NCI-H2171 (cell line): ENCODE measurements around the gene PLS3.

Experiments
- DNase-seq: peaks from one replicate; lab custom pipeline; 2025; lab: John Stamatoyannopoulos, UW

Gene PLS3

GRCh38 chrX:115571712-115572111 lies 10.7 kb downstream of the PLS3 start:
- no peak for DNase-seq

- DNase-seq, result no peak
These were observed 12.2 kb downstream of the PLS3 start for GRCh38 chrX:115573185-115573584.

- DNase-seq, result no peak
These were observed 15.7 kb downstream of the PLS3 start for GRCh38 chrX:115576676-115577075.

DNA sequence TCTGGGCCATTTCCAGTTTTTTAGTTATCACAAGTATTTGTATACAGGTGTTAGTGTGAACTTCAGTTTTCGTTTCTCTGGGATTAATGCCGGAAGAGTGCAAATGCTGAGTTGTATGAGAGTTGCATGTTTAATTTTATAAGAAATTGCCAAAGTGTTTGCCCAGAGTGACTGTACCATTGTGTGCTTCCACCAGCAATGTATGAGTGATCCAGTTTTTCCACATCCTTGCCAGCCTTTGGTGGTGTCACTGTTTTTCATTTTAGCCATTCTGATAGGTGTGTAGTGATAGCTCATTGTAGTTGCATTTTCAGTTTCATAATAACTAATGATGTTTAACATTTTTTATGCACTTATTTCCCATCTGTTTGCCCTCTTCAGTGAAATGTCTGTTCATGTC lies 18.4 kb downstream of the PLS3 start:
- DNase-seq, result no peak

DNA sequence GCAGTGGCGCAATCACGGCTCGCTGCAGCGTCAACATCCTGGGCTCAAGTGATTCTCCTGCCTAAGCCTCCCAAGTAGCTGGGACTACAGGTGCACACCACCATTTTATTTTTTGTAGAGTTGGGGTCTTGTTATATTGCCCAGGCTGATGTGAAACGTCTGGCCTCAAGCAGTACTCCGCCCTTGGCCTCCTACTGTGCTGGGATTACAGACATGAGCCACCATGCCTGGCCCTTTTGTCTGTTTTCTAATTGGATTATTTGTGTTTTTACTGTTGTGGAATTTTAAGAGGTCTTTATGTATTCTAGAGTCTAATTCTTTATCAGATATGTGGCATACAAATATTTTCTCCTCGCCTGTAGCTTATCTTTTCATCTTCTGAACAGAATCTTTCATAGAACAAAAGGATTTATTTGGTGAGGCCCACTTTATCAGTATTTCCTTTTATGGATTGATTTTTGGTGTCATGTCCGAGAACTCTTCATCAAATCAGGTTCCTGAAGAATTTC lies 18.9 kb downstream of the PLS3 start:
- DNase-seq, result no peak

- no peak for DNase-seq
These were observed 21.0 kb downstream of the PLS3 start for GRCh38 chrX:115581759-115582615.

DNA sequence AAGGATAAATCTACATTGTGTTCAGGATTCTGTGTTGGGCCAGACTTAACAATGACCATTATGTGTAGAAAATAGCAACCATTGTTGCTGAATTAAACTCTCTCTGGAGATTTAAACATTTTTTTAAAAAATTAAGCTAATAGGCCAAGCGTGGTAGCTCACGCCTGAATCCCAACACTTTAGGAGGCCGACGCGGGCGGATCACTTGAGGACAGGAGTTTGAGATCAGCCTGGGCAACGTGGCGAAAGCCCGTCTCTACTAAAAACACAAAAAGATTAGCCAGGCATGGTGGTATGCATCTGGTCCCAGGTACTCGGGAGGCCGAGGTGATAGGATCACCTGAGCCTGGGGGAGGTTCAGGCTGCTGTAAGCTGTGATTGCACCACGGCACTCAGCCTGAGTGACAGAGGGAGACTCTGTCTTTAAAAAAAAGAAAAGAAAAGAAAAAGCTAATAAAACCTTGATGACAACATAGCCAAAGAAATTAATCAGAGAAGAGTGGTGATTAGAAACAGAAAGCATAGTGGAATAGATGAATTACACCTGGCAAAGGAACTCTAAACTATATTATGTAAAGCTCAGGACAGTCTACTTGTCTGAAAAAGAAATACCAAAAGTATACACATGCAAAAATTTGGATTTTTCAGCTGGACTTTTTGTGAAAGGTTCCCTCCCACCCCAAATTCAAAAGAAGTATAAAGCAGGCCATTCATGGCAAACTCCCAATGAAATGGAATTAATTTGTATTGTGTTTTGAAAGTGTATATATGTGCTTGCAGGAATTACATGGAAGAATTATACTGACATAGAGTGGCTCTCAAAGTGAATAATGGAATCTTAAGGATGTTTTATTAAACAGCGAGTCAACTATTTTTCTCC lies 21.9 kb downstream of the PLS3 start:
- no peak for DNase-seq

DNA sequence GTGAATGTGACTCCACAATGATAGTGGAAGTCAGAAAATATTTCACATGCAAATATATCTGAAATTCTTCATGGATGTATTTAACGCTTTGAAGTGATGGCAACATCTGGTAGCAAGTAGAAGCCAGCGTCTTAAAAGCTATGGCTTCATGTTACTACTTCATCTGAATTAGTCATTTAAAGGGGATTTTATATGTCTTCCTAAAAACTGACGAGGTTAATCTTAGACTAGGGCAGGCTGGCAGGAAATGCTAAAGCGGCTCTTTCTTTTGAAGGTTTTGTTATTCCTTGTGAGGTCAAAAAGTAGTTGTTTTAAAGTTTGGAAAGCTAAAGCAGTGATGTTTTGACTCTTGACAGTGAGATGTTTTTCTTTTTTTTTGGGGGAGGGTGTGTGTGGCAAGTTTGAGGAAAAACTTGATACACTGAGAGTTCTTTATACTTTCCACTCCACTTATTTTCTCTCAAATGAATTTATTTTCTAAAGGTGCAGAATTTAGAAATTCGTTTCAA lies 22.6 kb downstream of the PLS3 start:
- DNase-seq, result no peak

DNA sequence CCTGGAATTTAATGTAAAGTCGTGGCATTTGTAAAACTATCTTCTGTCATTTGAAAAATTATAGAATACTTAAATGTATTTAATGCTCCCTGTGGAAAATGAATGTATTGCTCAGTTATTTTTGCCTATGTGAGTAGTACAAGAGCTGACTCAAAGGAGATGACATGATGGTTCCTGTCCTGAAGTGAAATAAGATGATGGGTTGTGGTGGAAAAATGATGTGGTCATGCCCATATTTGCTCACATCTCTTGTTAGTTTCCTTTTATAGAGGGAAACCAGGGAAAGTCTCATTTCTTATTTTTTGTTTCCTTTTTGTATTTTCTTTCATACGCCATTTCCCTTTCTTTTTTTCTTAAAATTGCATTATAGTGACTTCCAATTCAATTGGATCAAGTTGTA lies 23.7 kb downstream of the PLS3 start:
- no peak for DNase-seq

- DNase-seq, result no peak
These were observed 27.2 kb downstream of the PLS3 start for GRCh38 chrX:115588179-115588578.

DNA sequence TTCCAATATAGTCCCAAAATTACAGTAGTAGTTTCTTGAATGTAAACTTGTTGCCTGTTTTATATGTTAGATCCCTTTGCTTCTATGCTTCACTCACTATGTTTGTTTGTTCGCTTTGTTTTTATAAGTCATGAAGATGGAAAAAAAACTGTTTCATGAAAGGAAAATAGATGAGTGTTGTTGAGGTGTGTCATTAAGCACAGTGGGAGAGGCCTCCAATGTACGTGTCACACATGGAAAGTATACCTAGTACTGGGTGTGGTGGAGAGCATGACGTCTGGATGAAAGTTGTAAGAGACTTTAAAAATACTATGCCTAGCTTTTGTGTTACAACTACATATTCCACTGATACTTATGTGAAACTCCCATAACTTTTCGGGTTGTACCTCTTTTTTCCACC lies 28.4 kb downstream of the PLS3 start:
- no peak for DNase-seq

DNA sequence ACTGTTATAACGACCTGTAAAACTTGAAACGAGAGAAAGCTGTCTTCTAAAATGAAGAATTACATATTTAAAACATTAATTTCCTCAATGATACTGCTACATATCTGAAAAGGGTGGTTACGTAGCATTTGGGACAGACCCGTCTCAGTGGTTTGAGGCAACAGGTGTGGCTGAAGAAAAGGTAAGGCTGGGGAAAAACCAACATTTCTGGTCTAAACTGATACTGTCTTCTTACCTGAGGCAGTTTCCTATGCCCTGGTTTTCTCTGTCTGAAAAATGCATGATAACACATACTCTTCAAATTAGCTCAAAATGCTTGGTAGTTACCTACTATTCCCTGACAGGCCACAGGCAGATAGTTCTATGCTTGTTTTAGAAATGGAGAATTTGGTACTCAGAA lies 30.4 kb downstream of the PLS3 start:
- DNase-seq, result no peak

GRCh38 chrX:115591856-115592842 lies 31.2 kb downstream of the PLS3 start:
- DNase-seq, result no peak

DNA sequence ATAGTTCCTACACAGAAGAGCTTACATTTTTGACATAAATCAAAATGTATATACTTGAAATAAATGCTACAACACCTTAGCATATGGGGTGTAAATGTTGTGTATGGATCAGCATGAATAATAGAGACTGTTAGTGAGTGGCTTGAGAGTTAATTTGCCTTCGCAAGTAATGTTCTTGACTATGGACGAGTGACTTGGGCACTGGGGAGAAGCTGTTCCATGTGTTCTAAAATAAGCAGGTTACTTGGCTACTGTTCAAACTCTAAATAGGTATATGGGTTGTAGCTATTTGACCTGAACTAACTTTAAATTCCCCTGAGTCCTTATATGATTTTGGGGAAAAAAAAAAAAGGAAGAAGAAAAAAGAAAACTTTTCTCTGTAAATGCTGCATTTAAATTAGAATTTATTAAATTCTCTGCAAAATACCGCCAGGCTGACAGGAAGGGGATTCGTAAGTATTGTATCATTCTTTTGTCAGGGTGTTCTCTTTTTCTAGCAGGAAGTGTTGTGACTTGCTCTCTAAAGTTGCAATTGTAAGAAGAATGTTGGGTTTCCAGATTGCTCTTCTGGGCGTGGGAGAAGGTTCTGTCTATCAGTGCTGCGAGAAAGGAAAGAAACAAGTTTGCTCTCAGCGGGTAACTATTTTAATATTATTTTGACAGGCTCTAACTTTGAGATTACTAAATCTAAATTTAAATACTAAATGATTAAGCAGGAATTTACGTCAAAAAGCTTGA lies 32.2 kb downstream of the PLS3 start:
- no peak for DNase-seq

DNA sequence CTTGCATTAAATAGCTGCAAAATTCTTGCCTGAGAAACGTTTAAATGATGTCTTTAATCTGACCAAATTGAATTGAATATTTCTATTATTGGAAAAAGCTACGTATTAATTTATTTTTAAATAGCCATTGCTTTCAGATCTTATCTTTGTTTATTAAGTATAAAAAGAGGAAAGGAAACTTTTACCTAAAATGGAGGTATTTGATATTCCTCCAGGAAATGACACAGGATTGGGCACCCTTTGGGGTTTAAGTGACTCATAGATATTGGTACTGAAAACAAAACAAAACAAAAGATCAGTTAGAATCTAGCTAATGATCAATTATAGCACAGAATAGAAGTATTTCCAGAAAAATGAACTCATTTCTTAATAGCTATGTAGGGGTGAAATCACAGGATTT lies 34.1 kb downstream of the PLS3 start:
- no peak for DNase-seq

DNA sequence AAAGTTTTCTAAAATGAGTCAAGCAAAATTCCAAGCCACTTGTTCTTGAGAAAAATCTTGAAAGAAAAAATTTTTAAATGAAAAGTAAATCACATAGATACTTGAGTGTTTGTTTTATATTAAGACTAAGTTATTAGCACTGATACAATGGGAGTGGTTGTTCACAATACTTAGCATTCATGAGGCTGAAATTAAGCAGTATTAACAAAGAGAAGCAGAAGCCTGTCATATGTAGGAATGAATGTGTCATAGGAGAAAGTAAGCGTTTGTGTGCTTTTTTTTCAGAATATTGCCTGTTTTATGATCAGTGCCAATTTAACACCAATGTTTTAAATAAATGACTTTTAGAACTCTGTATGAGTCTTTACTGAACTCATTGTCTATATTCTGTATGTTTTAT lies 37.6 kb downstream of the PLS3 start:
- no peak for DNase-seq

- no peak for DNase-seq
These were observed 41.3 kb downstream of the PLS3 start for GRCh38 chrX:115602308-115602707.

DNA sequence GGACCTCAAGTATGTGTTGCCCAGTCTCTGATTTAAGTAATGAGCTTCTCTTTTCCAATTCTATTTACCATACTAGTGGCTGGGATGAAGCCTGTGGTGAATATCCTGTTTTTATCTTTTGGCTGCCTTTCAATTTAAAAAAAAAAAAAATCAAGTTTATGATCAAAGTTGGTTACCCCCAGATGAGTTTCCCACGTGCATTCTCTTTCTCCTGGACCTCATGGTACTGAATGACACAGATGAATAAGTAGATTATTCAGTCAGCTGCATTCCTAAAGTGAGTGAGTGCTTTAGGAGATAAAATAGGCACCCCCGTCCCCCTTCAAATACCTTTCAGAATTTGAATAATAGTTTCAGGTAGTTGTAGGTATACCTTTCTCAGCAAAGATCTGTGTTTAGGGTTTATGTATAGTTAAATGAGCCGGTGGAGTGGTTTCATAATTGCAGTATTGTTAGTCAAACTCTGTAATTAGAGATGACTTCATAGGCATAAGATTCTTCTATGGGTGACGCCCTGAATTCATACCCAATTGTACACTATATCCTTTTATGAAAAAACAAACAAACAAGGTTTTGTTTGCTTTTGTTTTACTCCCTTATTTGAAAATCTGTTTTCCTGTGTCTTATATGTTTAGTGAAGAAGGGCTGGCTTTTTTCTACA lies 41.9 kb downstream of the PLS3 start:
- DNase-seq, result no peak

DNA sequence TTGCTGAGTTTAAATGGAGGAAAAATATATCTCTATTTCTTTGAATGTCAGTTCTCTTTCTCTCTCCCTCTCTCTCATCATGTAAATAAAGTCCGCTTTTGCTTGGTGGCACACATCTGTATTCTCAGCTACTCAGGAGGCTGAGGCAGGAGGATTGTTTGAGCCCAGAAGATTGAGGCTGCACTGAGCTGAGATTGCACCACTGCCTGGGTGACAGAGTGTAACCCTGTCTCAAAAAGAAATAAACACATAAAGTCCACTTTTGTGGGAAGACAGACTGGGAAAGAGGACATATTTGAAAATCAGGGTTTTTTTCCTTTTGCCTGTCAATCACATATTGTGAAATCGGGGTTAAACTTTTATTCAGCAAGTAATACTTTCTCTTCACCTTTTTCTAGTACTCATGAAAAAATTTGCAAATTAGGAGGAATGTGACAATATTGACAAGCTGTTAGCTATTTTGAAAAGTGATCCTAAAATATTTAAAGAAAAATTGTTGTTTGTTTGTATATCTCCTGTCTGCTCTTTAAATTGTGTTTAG lies 42.6 kb downstream of the PLS3 start:
- DNase-seq, result no peak

GRCh38 chrX:115606861-115607260 lies 45.9 kb downstream of the PLS3 start:
- no peak for DNase-seq
